ENCODE results near the gene JARID2.

Gene JARID2

DNA sequence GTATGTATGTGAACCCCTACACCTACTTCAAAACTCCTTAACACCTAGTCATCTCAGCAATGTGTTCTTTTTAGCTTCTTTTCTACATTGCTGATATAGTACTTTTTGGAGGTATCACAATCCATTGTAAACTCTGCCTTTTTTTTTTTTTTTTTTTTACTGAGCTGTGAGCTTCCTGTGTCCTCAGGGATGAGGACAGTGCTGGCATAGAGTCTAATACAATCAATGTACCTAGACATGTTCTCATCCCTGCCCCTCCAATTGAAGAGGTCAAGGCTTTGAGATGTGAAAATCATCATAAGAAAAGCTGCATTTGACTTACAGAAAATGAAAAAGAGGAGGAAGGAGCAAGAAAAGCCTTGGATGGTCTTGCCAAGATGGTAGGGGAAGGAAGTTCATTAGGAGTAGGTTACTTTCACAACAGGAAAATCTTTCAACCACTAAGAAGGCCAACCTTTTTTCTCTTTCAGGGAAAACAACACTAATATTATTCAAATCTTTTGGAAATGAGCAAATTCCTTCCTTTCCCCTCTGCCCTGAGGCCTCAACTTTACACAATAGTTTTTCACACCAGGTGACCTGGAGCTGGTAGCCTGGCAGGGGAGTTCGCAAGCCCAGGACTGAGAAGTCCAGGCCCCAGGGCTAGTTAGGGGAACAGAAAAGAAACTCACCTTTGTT lies 2.8 kb upstream of the JARID2 start:
- H3K4me1 ChIP-seq (ENCODE audit: insufficient read depth, poor library complexity, severe bottlenecking) = no peaks in the 10 kb centered on the region
- no peaks in the 10 kb centered on the region for H3K9me3 ChIP-seq (ENCODE audit: severe bottlenecking)
- H3K36me3 ChIP-seq (ENCODE audit: low read depth) = no peaks in the 10 kb centered on the region
- H3K27ac ChIP-seq (ENCODE audit: poor library complexity, severe bottlenecking) = no peak overlapping the region
- TF ChIP-seq, protein P1, sequence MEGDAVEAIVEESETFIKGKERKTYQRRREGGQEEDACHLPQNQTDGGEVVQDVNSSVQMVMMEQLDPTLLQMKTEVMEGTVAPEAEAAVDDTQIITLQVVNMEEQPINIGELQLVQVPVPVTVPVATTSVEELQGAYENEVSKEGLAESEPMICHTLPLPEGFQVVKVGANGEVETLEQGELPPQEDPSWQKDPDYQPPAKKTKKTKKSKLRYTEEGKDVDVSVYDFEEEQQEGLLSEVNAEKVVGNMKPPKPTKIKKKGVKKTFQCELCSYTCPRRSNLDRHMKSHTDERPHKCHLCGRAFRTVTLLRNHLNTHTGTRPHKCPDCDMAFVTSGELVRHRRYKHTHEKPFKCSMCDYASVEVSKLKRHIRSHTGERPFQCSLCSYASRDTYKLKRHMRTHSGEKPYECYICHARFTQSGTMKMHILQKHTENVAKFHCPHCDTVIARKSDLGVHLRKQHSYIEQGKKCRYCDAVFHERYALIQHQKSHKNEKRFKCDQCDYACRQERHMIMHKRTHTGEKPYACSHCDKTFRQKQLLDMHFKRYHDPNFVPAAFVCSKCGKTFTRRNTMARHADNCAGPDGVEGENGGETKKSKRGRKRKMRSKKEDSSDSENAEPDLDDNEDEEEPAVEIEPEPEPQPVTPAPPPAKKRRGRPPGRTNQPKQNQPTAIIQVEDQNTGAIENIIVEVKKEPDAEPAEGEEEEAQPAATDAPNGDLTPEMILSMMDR (IDR thresholded peaks at IDR 0.05; ENCODE audit: poor library complexity, severe bottlenecking) = no peak
- no peak overlapping the region for H3K4me3 ChIP-seq (ENCODE audit: severe bottlenecking)
- DNase-seq (ENCODE audit: low spot score) (no peak), ATAC-seq (ENCODE audit: low read depth) (no peak)
- no peaks in the 10 kb centered on the region for H3K27me3 ChIP-seq (ENCODE audit: insufficient read depth, poor library complexity, severe bottlenecking)

DNA sequence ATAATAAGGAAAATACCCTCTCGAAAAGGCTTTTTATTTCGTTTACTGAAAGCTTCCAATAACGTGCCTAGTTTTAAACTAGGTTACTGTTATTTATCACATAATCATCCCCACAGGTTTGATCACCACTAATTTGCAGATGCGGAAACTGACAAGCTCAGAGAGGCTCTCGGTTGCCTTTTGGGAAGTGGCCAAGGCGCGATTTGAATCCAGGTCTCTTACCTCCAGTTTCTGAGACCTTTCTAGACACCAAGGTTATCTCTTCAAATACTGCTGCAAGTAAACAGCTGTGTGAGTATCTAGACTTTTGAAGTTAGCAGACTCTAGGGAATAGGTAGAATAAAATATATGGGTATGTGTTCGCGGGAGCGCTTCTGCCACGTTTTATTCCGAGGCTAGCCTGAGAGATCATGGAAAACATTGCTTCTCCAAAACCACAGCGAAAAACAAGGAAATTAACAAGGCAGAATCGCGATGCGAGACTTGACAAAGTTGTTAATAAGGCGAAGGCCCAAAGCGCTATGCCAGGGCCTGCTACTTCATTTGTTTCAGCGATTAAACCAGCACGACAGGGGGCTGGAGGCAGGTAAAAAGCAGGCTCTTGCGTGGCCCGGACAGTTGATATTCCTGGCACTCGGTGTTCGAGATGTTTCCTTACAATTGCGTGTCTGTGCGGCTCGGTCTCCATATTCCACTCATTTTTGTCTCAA lies 1.8 kb upstream of the JARID2 start:
- TF ChIP-seq, protein P1 (IDR thresholded peaks at IDR 0.05; ENCODE audit: poor library complexity, severe bottlenecking) = no peak
- H3K9me3 ChIP-seq (ENCODE audit: severe bottlenecking) = no peaks in the 10 kb centered on the region
- H3K4me1 ChIP-seq (ENCODE audit: insufficient read depth, poor library complexity, severe bottlenecking) = no peaks in the 10 kb centered on the region
- H3K27me3 ChIP-seq (ENCODE audit: insufficient read depth, poor library complexity, severe bottlenecking) = no peaks in the 10 kb centered on the region
- no peaks in the 10 kb centered on the region for H3K36me3 ChIP-seq (ENCODE audit: low read depth)
- ATAC-seq (ENCODE audit: low read depth) (no peak), DNase-seq (ENCODE audit: low spot score) (no peak)
- H3K27ac ChIP-seq (ENCODE audit: poor library complexity, severe bottlenecking) = peak overlapping the region; percentile 73
- peak overlapping the region; percentile 74 for H3K4me3 ChIP-seq (ENCODE audit: severe bottlenecking)

DNA sequence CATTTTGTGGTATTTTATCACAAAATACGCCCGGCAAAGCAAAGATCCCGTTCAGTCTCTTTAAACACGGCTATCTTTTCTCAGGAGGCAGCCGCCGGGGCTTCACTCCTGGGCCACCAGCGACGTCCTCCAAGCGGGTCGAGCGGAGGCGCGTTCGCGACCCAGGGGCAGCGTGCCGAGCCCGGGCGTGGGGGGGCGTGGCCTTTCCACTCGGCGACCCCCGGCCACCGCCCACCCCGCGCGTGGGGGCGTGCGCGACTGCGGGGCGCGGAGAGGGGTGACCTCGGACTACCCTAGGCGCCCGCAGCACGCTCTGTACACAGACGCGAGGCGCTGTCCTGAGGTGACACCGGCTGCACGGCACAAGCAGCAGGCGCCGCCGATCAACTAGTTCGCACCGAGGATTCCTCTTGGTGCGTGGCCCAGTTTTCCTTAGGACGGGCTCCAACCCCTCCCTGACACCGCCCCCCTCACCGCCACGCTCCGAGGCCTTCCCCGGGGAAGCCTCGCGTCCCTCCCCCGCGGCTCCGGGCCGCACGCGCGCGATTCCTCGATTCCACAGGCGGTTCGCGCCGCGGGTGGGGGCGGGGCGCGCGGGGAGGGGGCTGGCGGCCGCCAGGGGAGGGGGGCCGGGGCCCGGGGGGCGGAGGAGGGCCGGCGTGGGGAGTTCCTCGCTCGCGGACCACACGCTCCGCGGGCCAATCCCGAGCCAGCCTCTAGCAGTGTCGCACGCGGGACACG lies 1.1 kb upstream of the JARID2 start:
- H3K27ac ChIP-seq (ENCODE audit: poor library complexity, severe bottlenecking) = peak overlapping the region; percentile 73
- ATAC-seq (ENCODE audit: low read depth) = no peak
- H3K36me3 ChIP-seq (ENCODE audit: low read depth) = no peaks in the 10 kb centered on the region
- peaks cover 2% of the 10 kb centered on the region for H3K4me1 ChIP-seq (ENCODE audit: insufficient read depth, poor library complexity, severe bottlenecking)
- DNase-seq (ENCODE audit: low spot score) = peak; percentile 77
- peak overlapping the region; percentile 74 for H3K4me3 ChIP-seq (ENCODE audit: severe bottlenecking)
- no peaks in the 10 kb centered on the region for H3K9me3 ChIP-seq (ENCODE audit: severe bottlenecking)
- no peaks in the 10 kb centered on the region for H3K27me3 ChIP-seq (ENCODE audit: insufficient read depth, poor library complexity, severe bottlenecking)
- TF ChIP-seq, protein P1 (IDR thresholded peaks at IDR 0.05; ENCODE audit: poor library complexity, severe bottlenecking) = no peak

DNA sequence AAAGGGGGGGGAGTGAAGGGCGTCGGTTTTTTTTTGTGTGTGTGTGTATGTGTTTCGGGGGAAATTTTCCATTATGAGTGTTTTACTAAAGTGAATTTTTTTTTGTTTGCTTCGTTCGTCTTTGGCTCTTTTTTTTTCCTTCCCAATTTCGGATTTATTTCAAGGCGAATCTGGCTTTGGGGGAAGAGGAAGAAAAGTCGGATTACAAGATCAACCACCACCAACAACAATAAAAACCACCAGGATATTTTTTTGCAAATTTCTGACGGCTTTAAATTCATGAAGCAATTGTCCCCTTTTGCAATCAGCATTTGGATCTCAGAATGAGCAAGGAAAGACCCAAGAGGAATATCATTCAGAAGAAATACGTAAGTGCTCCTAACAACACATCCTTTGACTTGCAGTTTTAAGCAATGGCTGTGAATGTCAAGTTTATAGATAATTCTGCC lies 372 bp downstream of the JARID2 start:
- no peak for DNase-seq (ENCODE audit: low spot score)
- TF ChIP-seq, protein P1 (IDR thresholded peaks at IDR 0.05; ENCODE audit: poor library complexity, severe bottlenecking) = no peak
- no peak for ATAC-seq (ENCODE audit: low read depth)
- Histone ChIP-seq H3K27me3 (ENCODE audit: insufficient read depth, poor library complexity, severe bottlenecking) (no peaks in the 10 kb centered on the region), H3K27ac (ENCODE audit: poor library complexity, severe bottlenecking) (peak overlapping the region; percentile 73), H3K36me3 (ENCODE audit: low read depth) (no peaks in the 10 kb centered on the region), H3K4me3 (ENCODE audit: severe bottlenecking) (peak overlapping the region; percentile 74), H3K4me1 (ENCODE audit: insufficient read depth, poor library complexity, severe bottlenecking) (peaks cover 6% of the 10 kb centered on the region), H3K9me3 (ENCODE audit: severe bottlenecking) (no peaks in the 10 kb centered on the region)
